DLD1 (cell line): Measurements from ENCODE around the gene HGFAC.

ENCODE experiments used
- in situ Hi-C: cut with HindIII; loops from 2 replicates; pipeline ENCODE4 v1.10.0; 2017; ENCODE audit warnings: low sequenced_read_pairs

Gene HGFAC

GRCh38 chr4:3470244-3471097 is 28.7 kb downstream of the HGFAC start:
- in situ Hi-C loops = no loop called here

GRCh38 chr4:3471098-3471760 is 29.5 kb downstream of the HGFAC start:
- in situ Hi-C loops = no loop called here

GRCh38 chr4:3471886-3472285 is 30.1 kb downstream of the HGFAC start:
- in situ Hi-C loops = no loop called here

- in situ Hi-C loops = no loop called here
Observed at GRCh38 chr4:3472411-3473141, 30.8 kb downstream of the HGFAC start.

- in situ Hi-C loops = no loop called here
Observed at GRCh38 chr4:3473181-3473950, 31.6 kb downstream of the HGFAC start.

- in situ Hi-C loops = no loop called here
Observed at GRCh38 chr4:3473996-3474765, 32.4 kb downstream of the HGFAC start.

- in situ Hi-C loops = no loop called here
Observed at GRCh38 chr4:3475041-3475712, 33.4 kb downstream of the HGFAC start.

GRCh38 chr4:3475713-3476260 is 34.0 kb downstream of the HGFAC start:
- in situ Hi-C loops = no loop called here

- in situ Hi-C loops = no loop called here
Observed at GRCh38 chr4:3476341-3476747, 34.6 kb downstream of the HGFAC start.

GRCh38 chr4:3476936-3477749 is 35.4 kb downstream of the HGFAC start:
- in situ Hi-C loops = no loop called here

GRCh38 chr4:3477750-3478430 is 36.1 kb downstream of the HGFAC start:
- in situ Hi-C loops = no loop called here

GRCh38 chr4:3478446-3479357 is 36.9 kb downstream of the HGFAC start:
- in situ Hi-C loops = no loop called here

- in situ Hi-C loops = no loop called here
Observed at GRCh38 chr4:3479358-3480101, 37.8 kb downstream of the HGFAC start.

- in situ Hi-C loops = no loop called here
Observed at GRCh38 chr4:3480528-3481112, 38.9 kb downstream of the HGFAC start.

- in situ Hi-C loops = no loop called here
Observed at GRCh38 chr4:3481113-3481531, 39.4 kb downstream of the HGFAC start.
